Subcutaneous adipose tissue (tissue), 4 donors: ENCODE data around the gene ATAT1. TPM values are rescaled to one million over a fixed set of nuclear protein-coding genes. Genes with fewer than 3 reads are reported as not detected.

Experiments used
- total RNA-seq, 4 donors: library from RNA; depleted of rRNA; stranded (reverse); fragments of >200 nt; gene quantifications; one replicate each; pipeline ENCODE4 v1.1.0, GENCODE V29; 2016
- TF ChIP-seq, protein P1 (sequence below): fragments of 450-650 bp; IDR thresholded peaks from one replicate; pipeline ENCODE4 v1.5.1; 2016; ENCODE audit warnings: low read depth, mild to moderate bottlenecking, control low read depth, antibody characterized with exemption, moderate library complexity

ATAT1 gene
- 1 to 10 TPM; 2.0 to 5.9 (median 5.3) TPM for total RNA-seq

DNA sequence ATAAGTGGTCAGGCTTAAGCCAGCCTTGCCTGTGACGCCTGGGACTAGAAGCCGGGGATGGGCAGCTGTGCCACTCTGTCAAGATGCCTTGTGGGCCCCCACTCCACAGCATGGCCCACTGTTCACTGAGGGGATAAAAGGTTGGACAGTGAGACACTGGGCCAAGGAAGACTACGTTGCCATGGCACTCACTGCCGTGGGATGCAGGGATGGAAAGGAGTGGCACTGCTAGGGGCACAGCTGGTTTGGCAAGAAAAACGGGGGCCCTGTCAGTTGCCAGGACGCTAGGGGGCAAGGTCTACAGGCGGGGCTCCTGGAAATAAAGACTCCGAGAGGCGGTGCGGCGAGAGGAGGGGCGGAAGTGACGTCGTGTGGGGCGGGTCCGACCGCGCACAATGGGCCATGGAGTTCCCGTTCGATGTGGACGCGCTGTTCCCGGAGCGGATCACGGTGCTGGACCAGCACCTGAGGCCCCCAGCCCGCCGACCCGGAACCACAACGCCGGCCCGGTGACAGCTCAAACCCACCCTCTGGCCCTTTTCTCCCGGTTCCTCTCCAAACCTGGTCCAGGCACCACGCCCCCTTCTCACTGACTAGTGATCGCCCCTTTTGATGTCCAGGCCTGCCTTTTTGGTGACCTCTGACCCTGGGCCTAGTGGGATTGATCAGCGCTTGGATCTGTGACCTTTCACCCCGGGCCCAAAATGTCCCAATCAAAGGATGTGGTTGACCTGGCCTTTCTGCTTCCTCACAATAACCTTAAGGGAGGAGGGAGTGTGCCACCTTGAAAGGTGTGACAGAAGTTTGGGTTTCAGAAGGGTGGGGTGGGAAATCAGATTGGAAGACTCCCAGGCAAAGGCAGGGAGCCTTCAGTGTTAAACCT, at the start of gene ATAT1:
ATAT1 (plus strand) TSS at position 391 of the 883 bp plus-strand sequence.
- TF ChIP-seq, protein P1, sequence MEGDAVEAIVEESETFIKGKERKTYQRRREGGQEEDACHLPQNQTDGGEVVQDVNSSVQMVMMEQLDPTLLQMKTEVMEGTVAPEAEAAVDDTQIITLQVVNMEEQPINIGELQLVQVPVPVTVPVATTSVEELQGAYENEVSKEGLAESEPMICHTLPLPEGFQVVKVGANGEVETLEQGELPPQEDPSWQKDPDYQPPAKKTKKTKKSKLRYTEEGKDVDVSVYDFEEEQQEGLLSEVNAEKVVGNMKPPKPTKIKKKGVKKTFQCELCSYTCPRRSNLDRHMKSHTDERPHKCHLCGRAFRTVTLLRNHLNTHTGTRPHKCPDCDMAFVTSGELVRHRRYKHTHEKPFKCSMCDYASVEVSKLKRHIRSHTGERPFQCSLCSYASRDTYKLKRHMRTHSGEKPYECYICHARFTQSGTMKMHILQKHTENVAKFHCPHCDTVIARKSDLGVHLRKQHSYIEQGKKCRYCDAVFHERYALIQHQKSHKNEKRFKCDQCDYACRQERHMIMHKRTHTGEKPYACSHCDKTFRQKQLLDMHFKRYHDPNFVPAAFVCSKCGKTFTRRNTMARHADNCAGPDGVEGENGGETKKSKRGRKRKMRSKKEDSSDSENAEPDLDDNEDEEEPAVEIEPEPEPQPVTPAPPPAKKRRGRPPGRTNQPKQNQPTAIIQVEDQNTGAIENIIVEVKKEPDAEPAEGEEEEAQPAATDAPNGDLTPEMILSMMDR = no peak

DNA sequence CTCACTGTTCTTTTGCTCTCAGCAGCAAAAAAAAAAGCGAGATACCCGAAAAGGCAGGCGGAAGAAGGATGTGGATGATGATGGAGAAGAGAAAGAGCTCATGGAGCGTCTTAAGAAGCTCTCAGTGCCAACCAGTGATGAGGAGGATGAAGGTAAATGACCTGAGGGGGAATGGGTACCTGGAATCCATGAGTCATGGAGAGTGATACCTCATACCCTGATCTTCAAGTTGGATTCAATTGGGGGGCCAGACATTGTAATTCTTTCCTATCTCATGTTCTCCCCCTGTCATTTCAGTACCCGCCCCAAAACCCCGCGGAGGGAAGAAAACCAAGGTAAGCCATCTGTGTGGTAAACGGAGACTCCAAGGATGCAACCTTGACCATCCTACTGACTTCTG, 48.6 kb upstream of the ATAT1 start:
- TF ChIP-seq, protein P1 = no peak

DNA sequence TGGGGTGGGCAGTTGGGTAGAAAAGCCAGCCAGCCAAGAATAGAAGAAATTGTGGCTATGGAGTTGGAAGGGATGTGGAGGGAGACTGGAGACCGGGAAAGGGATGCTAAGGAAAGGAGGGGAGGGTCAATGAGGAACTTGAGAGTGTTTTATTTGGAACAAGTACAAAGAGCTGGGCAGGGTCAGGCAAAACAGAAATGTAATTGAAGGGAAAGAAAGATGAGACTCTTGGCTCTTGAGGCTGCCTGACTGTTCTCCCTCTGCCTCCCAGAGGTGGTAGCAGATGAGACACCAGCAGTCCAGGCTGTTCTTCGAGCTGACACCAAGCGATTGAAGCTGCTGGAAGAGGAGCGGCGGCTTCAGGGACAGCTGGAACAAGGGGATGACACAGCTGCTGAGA, 42.8 kb upstream of the ATAT1 start:
- TF ChIP-seq, protein P1 = no peak

DNA sequence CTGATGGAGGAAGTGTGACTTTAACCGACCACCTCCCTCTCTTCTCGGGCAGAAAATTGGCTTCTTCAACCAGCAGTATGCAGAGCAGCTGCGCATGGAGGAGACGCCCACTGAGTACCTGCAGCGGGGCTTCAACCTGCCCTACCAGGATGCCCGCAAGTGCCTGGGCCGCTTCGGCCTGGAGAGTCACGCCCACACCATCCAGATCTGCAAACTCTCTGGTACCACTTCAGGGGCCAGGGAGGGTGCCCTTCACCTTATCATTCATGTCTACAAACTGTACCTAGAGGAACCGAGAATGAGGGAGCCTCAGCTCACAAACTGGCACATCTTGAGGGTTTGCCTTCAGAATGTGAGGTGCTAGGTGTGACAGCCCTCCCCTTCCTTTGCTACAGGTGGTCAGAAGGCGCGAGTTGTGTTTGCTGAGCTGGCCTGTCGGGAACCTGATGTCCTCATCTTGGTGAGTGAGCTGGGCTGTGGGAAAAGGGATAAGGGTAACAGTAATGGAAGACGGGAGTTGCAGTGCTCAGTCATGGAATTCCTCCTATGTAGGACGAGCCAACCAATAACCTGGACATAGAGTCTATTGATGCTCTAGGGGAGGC, 36.8 kb upstream of the ATAT1 start:
- TF ChIP-seq, protein P1 = no peak

DNA sequence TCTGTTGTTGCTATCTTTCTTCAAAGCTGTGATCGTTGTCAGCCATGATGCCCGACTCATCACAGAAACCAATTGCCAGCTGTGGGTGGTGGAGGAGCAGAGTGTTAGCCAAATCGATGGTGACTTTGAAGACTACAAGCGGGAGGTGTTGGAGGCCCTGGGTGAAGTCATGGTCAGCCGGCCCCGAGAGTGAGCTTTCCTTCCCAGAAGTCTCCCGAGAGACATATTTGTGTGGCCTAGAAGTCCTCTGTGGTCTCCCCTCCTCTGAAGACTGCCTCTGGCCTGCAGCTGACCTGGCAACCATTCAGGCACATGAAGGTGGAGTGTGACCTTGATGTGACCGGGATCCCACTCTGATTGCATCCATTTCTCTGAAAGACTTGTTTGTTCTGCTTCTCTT, 36.2 kb upstream of the ATAT1 start:
- TF ChIP-seq, protein P1 = no peak

DNA sequence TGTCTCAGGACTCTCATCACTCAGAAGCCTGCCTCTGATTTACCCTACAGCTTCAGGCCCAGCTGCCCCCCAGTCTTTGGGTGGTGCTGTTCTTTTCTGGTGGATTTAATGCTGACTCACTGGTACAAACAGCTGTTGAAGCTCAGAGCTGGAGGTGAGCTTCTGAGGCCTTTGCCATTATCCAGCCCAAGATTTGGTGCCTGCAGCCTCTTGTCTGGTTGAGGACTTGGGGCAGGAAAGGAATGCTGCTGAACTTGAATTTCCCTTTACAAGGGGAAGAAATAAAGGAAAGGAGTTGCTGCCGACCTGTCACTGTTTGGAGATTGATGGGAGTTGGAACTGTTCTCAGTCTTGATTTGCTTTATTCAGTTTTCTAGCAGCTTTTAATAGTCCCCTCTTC, 35.7 kb upstream of the ATAT1 start:
- TF ChIP-seq, protein P1 = no peak

DNA sequence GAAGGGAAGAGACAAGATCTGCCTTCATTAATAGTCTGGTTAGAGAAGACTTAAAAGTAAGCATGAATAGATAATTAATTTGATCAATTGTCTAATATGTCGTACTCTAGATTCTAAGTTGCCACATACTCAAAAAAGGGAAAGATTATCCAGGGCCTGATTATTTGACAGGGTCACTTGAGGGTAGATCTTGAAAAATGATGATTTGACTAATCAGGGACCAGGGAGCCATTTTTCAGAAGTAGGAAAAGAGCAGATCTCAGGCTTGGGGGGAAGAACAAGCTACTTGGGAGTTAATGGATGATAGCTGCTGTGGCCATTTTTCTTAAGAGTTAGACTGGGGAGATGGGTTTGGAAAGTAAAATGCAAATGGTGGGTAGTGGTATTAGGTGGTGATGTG, 34.4 kb upstream of the ATAT1 start:
- TF ChIP-seq, protein P1 = no peak
